Erythroblast (primary cell): ENCODE data around the gene PLCL1.

Source experiments
- GATA1 ChIP-seq: IDR thresholded peaks from 2 replicates; pipeline ENCODE4 v1.6.1; 2011; ENCODE audit warnings: low read depth, mild to moderate bottlenecking, control low read depth, low read length, moderate library complexity
- POLR2A ChIP-seq: IDR thresholded peaks from 2 replicates; pipeline ENCODE4 v1.6.1; 2011; ENCODE audit warnings: mild to moderate bottlenecking, low read length

GRCh38 chr2:197926673-197927072, 122.3 kb downstream of the PLCL1 start:
- no peak for TF ChIP-seq POLR2A
- no peak for TF ChIP-seq GATA1
